Naive B cell (primary cell): ENCODE results near the gene LRRC37B. TPM values are rescaled to one million over a fixed set of nuclear protein-coding genes. Genes with fewer than 3 reads are reported as not detected.
"Not testable (repeated sequence)": the region's sequence is repeated elsewhere in the genome, so short reads cannot be mapped to it uniquely, and the experiment has no call there.

Experiments used
- ATAC-seq, 2 donors: fragments of 150-1000 bp; cut with Tn5 transposase; 2 replicates each; pipeline ENCODE4 v1.10.0; 2021; ENCODE audit warnings: low read depth in 2 of 2, mild to moderate bottlenecking in 2 of 2, moderate library complexity in 2 of 2
- DNase-seq: peaks from one replicate; pipeline ENCODE4 v3.0.0; 2022
- H3K27ac Mint-ChIP-seq, 6 donors: one replicate each; pipeline ENCODE4 v1.8.0; 2020 to 2022; ENCODE audit warnings: mild to moderate bottlenecking in 6 of 6, mixed read lengths in 6 of 6, moderate library complexity in 5 of 6, inconsistent platforms in 2 of 6
- H3K27me3 Mint-ChIP-seq, 3 donors: one replicate each; pipeline ENCODE4 v1.8.0; 2021 to 2022; ENCODE audit warnings: mixed read lengths in 3 of 3, mild to moderate bottlenecking in 1 of 3
- H3K36me3 Mint-ChIP-seq, 2 donors: one replicate each; pipeline ENCODE4 v1.8.0; 2020 to 2022; ENCODE audit warnings: mixed read lengths in 2 of 2, inconsistent platforms in 1 of 2, mild to moderate bottlenecking in 1 of 2
- H3K4me1 Mint-ChIP-seq, 3 donors: one replicate each; pipeline ENCODE4 v1.8.0; 2020 to 2022; ENCODE audit warnings: mixed read lengths in 3 of 3, inconsistent platforms in 1 of 3, mild to moderate bottlenecking in 1 of 3, moderate library complexity in 1 of 3
- H3K4me3 Mint-ChIP-seq, 8 donors: one replicate each; pipeline ENCODE4 v1.8.0; 2020 to 2022; ENCODE audit warnings: mild to moderate bottlenecking in 8 of 8, mixed read lengths in 8 of 8, moderate library complexity in 8 of 8, inconsistent platforms in 2 of 8
- H3K9me3 Mint-ChIP-seq, 7 donors: one replicate each; pipeline ENCODE4 v1.8.0; 2020 to 2022; ENCODE audit warnings: mixed read lengths in 7 of 7, mild to moderate bottlenecking in 5 of 7, inconsistent platforms in 2 of 7, moderate library complexity in 1 of 7
- polyA plus RNA-seq, 6 donors: library from polyadenylated mRNA; unstranded; fragments of 300-500 nt; fragmentation: Illumina TruSeq; gene quantifications; one replicate each; pipeline ENCODE4 v1.2.3, GENCODE V29; 2021; ENCODE audit warnings: low read depth in 6 of 6

The LRRC37B gene
- polyA plus RNA-seq = 1 to 10 TPM; 1.9 to 7.6 (median 5.1) TPM

- DNase-seq (peak; percentile 86), ATAC-seq (peak; percentile 93 to 94)
- no peaks in the 10 kb centered on the region for H3K9me3 Mint-ChIP-seq
- H3K27me3 Mint-ChIP-seq = no peaks in the 10 kb centered on the region
- peak within 1 kb of the TSS in 5 of 6 donors; percentile 32 to 86 (median 72) for H3K27ac Mint-ChIP-seq
- peak within 1 kb of the TSS; percentile 86 to 95 (median 92) for H3K4me3 Mint-ChIP-seq
- H3K36me3 Mint-ChIP-seq = no peaks in the 10 kb centered on the region
- peaks cover 26 to 45% (median 40%) of the 10 kb centered on the region in 3 donors for H3K4me1 Mint-ChIP-seq
Measured at GRCh38 chr17:32006957-32007462, at the start of gene LRRC37B. Gene LRRC37B (plus strand): TSS chr17:32007383. CDS start chr17:32021393, 14,010 bp downstream.

- DNase-seq, H3K36me3 Mint-ChIP-seq, ATAC-seq, H3K9me3 Mint-ChIP-seq, H3K27me3 Mint-ChIP-seq, H3K4me3 Mint-ChIP-seq, H3K4me1 Mint-ChIP-seq: not testable (repeated sequence)
- peak overlapping the region in 1 of 6 donors; percentile 43 for H3K27ac Mint-ChIP-seq
Measured at GRCh38 chr17:31964131-31964530, 43.1 kb upstream of the LRRC37B start.

- ATAC-seq (no peak), DNase-seq (no peak)
- H3K36me3 Mint-ChIP-seq = no peaks in the 10 kb centered on the region
- no peak overlapping the region for H3K4me3 Mint-ChIP-seq
- H3K27me3 Mint-ChIP-seq = no peaks in the 10 kb centered on the region
- H3K4me1 Mint-ChIP-seq = no peaks in the 10 kb centered on the region
- peak overlapping the region in 2 of 6 donors; percentile 44 to 83 for H3K27ac Mint-ChIP-seq
- no peaks in the 10 kb centered on the region for H3K9me3 Mint-ChIP-seq
Measured at GRCh38 chr17:31967648-31968047, 39.5 kb upstream of the LRRC37B start.

GRCh38 chr17:31970416-31970815 is 36.8 kb upstream of the LRRC37B start:
- DNase-seq, H3K27me3 Mint-ChIP-seq, H3K36me3 Mint-ChIP-seq, ATAC-seq, H3K4me1 Mint-ChIP-seq, H3K27ac Mint-ChIP-seq, H3K4me3 Mint-ChIP-seq, H3K9me3 Mint-ChIP-seq: not testable (repeated sequence)

GRCh38 chr17:31974269-31975071 is 32.7 kb upstream of the LRRC37B start:
- not testable (repeated sequence) for DNase-seq, ATAC-seq, H3K27ac Mint-ChIP-seq, H3K9me3 Mint-ChIP-seq, H3K27me3 Mint-ChIP-seq, H3K4me3 Mint-ChIP-seq, H3K4me1 Mint-ChIP-seq
- H3K36me3 Mint-ChIP-seq = peaks cover 11 to 21% of the 10 kb centered on the region in 2 donors

GRCh38 chr17:31975391-31975790 is 31.8 kb upstream of the LRRC37B start:
- H3K36me3 Mint-ChIP-seq = peaks cover 11 to 23% of the 10 kb centered on the region in 2 donors
- not testable (repeated sequence) for H3K9me3 Mint-ChIP-seq, ATAC-seq, H3K4me3 Mint-ChIP-seq, DNase-seq, H3K27ac Mint-ChIP-seq, H3K27me3 Mint-ChIP-seq, H3K4me1 Mint-ChIP-seq

- DNase-seq, H3K27ac Mint-ChIP-seq, ATAC-seq, H3K27me3 Mint-ChIP-seq, H3K4me3 Mint-ChIP-seq, H3K4me1 Mint-ChIP-seq, H3K9me3 Mint-ChIP-seq, H3K36me3 Mint-ChIP-seq: not testable (repeated sequence)
Measured at GRCh38 chr17:31991821-31992220, 15.4 kb upstream of the LRRC37B start.

GRCh38 chr17:31997005-31997404 is 10.2 kb upstream of the LRRC37B start:
- Mint-ChIP-seq H3K27me3 (no peaks in the 10 kb centered on the region), H3K27ac (no peak overlapping the region), H3K4me3 (no peak overlapping the region), H3K9me3 (no peaks in the 10 kb centered on the region), H3K4me1 (no peaks in the 10 kb centered on the region), H3K36me3 (no peaks in the 10 kb centered on the region)
- no peak for DNase-seq
- ATAC-seq = no peak

GRCh38 chr17:32007463-32008298 is 498 bp downstream of the LRRC37B start:
- no peaks in the 10 kb centered on the region for H3K36me3 Mint-ChIP-seq
- no peaks in the 10 kb centered on the region for H3K9me3 Mint-ChIP-seq
- H3K4me3 Mint-ChIP-seq = peak overlapping the region; percentile 86 to 95 (median 92)
- peak overlapping the region in 5 of 6 donors; percentile 9 to 86 (median 72) for H3K27ac Mint-ChIP-seq
- H3K27me3 Mint-ChIP-seq = no peaks in the 10 kb centered on the region
- no peak for DNase-seq
- ATAC-seq = peak; percentile 41 to 45
- H3K4me1 Mint-ChIP-seq = peaks cover 26 to 48% (median 44%) of the 10 kb centered on the region in 3 donors

- peaks cover 22 to 47% (median 42%) of the 10 kb centered on the region in 3 donors for H3K4me1 Mint-ChIP-seq
- H3K27ac Mint-ChIP-seq = peak overlapping the region in 4 of 6 donors; percentile 5 to 37 (median 36)
- H3K9me3 Mint-ChIP-seq = no peaks in the 10 kb centered on the region
- ATAC-seq (no peak), DNase-seq (no peak)
- H3K36me3 Mint-ChIP-seq = no peaks in the 10 kb centered on the region
- peak overlapping the region; percentile 29 to 95 (median 92) for H3K4me3 Mint-ChIP-seq
- H3K27me3 Mint-ChIP-seq = no peaks in the 10 kb centered on the region
Measured at GRCh38 chr17:32009262-32009542, 2.0 kb downstream of the LRRC37B start.

GRCh38 chr17:32010114-32010513 is 2.9 kb downstream of the LRRC37B start:
- Mint-ChIP-seq H3K4me1 (peaks cover 22 to 49% (median 42%) of the 10 kb centered on the region in 3 donors), H3K27ac (peak overlapping the region in 1 of 6 donors; percentile 36), H3K27me3 (no peaks in the 10 kb centered on the region), H3K36me3 (no peaks in the 10 kb centered on the region), H3K9me3 (no peaks in the 10 kb centered on the region), H3K4me3 (peak overlapping the region in 6 of 8 donors; percentile 30 to 95 (median 88))
- DNase-seq = no peak
- ATAC-seq = no peak

GRCh38 chr17:32015245-32016013 is 8.2 kb downstream of the LRRC37B start:
- Mint-ChIP-seq H3K4me3 (no peak overlapping the region), H3K27me3 (no peaks in the 10 kb centered on the region), H3K9me3 (no peaks in the 10 kb centered on the region), H3K4me1 (peaks cover 8 to 33% (median 26%) of the 10 kb centered on the region in 3 donors), H3K27ac (no peak overlapping the region), H3K36me3 (no peaks in the 10 kb centered on the region)
- no peak for ATAC-seq
- DNase-seq = no peak

GRCh38 chr17:32016231-32016630 is 9.0 kb downstream of the LRRC37B start:
- peaks cover 4 to 27% (median 23%) of the 10 kb centered on the region in 3 donors for H3K4me1 Mint-ChIP-seq
- ATAC-seq = no peak

More at GRCh38 chr17:32016231-32016630, 9.0 kb downstream of the LRRC37B start:
- H3K36me3 Mint-ChIP-seq = no peaks in the 10 kb centered on the region
- H3K9me3 Mint-ChIP-seq = no peaks in the 10 kb centered on the region
- no peak overlapping the region for H3K4me3 Mint-ChIP-seq
- no peak for DNase-seq
- no peaks in the 10 kb centered on the region for H3K27me3 Mint-ChIP-seq
- peak overlapping the region in 2 of 6 donors; percentile 38 to 89 for H3K27ac Mint-ChIP-seq
